ENCODE measurements around the gene GRK7.
"Not testable (repeated sequence)": the region's sequence is repeated elsewhere in the genome, so short reads cannot be mapped to it uniquely, and the experiment has no call there.

The GRK7 gene

DNA sequence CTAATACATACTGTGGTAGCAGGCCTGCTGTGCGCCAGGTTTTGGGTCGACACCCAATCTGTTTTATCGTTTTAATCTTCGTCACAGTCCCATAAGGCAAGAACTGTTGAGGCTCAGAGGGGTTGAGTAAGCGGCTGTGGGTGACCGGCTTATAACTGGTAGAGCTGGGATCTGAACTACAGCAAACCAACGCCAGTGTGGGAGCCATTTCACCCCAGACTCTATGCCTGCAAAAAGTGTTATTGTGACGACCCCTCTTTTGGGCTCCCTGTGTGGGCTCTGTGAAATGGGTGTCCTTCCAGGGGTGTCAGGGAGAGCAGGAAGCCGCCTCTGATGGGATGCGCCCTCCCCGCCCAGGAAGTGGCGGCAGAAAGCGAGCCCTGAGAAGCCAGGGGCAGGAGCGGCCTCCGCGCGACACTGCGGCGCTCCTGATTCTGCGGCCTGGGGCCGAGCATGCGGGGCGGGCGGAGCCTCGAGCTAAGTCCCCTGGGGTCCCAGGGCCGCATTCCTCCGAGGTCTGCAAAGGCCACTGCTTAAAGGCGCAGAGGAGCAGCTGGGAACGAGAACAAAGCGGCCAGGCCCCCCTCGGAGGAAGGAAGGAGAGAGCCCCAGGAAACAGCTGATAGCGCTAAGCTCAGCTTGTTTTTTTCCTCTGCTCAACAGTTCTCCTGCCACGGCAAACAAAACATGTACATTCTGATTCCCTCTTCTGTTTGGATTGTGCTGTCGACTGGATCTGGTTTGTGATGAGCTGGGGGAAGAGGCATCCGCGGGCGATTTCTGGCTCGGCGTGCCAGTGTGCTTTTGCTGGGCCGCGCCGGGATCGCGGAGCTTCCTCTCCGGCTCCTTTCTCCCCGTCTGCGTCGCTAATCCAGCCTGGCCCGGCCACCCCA, 33.9 kb downstream of the GRK7 start:
- DNase-seq, result no peak

DNA sequence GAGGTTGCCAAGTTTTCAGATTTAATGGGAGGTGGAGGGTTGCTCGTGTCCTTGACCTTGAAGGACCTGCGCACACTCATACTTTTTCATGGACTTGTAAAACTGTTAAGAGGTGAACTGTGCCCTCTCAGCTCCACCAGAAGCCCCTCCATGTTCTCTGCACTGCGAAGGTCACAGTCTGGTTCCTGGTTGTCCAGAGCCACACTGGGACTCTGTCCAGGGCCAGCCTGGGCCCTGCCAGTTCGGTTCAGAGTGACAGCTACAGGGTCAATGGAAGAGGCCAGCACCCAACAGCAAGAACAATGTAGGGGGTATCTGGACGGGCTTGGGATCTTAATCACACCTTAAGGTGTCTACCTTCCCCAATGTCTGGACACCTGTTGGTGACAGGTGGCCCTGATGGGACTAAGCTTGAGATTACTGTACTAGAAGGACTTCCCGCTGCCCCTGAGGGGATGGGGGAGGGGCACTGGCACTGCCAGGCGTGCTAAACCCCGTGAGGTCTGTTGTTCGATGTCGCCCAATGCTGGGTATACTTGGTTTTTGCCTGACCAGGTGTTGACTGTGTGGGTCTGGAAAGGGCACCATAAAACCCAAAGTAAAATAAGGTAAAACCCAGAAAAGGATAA, 34.7 kb downstream of the GRK7 start:
- DNase-seq, result no peak

DNA sequence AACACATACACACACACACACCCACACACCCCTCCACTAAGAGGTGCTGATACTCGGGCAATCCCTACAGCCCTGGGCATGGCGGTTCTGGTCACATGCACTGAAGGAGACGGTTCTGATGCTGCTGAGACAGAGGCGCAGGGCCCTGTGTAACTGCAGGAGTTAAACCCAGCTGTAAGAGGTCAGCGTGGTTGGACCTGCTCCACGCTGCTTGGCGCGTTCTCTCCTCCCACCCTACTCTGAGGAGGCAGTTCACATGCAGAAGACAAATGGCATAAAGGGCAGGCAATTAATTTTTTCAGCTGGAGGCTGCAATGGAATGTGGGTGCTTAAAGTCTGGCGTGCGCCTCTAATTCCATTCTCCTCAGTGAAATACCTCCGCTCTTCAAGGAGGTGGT, 35.2 kb downstream of the GRK7 start:
- DNase-seq, result no peak

DNA sequence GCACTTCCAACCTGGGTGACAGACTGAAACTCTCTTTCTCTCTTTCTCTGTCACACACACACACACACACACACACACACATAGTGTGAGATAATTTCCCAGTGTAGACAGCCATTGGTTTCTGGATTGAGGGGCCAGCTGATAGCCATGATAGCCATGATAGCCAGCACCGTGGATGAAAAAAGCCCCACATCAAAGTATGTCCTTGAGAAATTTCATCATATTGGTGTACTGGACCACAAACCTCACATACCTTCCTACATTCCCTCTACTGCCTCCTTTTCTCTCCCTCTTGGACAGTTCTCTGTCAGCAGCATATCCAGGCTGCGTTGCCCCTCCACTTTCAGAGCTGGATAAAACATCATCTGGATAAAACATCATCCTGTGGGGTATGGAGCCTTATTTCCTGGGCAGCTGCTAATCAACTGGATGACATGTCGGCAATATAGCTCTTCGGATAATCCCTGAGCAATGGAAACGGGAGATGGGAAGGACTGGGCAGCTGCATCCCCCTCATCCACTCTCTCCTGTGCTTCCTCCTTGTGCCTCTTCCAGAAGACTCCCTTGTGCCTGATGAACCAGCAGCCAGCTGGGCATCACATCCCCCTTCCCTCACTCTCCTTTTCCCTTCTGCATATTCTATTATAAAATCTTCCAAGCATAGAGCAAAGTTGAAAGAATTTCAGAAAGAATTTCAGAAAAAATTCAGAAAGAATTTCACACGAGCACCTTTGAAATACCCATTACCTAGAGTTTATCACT, 39.3 kb downstream of the GRK7 start:
- DNase-seq, result no peak

DNA sequence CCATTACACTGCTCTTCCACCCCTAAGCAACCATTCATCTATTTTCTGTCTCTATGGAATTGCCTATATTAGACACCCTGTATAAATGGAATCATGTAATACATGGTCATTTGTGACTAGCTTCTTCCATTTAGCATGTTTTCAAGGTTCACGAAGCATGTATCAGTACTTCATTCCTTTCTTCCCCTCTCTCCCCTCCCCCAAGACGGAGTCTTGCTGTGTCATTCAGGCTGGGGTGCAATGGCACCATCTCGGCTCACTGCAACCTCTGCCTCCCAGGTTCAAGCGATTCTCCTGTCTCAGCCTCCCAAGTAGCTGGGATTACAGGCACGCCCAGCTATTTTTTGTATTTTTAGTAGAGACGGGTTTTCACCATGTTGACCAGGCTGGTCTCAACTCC, 40.3 kb downstream of the GRK7 start:
- DNase-seq, result not testable (repeated sequence)

DNA sequence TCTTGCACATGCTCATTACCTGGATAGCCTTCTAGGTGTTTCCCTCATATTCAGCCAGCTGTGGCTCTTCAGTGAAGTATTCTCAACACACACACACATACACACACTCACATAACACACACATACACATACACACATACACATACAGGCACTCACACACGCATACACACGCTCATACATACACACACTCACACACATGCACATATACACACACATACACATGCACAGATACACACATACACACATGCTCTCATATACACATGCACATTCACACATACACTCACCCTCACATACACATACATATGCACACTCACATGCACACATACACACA, 41.2 kb downstream of the GRK7 start:
- no peak for DNase-seq

DNA sequence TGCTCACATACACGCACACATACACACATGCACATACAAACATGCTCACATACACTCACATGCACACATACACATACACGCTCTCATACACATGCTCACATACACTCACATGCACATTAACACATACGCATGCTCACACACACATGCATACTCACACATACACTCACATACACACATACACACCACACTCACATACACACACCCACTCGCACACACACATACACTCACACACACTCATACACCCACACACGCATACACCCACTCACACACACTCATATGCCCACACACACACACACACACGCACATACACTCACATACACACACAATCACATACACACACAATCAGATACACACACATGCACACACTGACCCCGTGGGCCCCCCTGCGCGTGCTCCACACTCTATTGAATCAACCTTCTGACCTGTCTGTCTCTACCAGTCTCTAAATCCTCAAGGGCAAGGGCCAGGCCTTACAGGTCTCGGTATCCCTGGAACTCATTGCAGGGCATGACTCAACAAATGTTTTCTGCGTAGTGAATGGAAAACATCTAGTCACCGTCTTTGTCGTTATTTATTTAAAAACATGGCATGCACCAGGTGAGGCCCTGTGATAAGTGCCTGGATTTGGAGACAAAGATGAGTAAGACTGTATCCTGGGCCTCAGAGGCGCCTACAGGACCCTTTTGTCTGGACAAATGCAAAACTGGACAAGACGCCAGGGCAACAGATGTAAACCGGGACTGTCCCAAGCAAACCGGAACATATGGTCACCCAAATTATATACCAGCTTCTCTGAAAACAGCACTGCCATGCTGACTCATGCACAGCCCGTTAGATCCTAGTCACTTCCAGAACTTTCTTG, 41.8 kb downstream of the GRK7 start:
- no peak for DNase-seq

DNA sequence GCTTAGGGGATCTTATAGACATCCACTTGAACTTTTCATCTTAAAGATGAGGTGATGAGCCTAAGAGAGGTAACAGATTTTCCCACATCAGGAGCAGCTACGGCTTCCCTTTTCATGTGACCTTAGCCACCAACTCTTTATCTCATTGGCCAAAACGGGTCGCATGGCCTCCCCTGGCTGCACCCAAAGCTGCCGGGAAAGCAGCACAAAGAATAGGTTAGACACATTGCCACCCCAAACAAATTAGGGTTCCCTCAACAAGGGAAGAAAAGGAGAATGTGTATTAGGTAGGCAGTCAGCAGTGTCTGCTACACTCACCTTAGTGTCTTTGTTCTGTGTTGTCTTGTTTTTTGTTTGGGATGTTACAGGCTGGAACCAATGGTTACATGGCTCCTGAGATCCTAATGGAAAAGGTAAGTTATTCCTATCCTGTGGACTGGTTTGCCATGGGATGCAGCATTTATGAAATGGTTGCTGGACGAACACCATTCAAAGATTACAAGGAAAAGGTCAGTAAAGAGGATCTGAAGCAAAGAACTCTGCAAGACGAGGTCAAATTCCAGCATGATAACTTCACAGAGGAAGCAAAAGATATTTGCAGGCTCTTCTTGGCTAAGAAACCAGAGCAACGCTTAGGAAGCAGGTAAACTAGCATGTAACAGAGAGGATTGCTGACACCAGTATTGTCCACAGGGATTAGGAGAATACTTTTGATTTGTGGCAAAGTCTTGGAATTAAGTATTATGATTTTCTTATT, 44.2 kb downstream of the GRK7 start:
- DNase-seq, result no peak

DNA sequence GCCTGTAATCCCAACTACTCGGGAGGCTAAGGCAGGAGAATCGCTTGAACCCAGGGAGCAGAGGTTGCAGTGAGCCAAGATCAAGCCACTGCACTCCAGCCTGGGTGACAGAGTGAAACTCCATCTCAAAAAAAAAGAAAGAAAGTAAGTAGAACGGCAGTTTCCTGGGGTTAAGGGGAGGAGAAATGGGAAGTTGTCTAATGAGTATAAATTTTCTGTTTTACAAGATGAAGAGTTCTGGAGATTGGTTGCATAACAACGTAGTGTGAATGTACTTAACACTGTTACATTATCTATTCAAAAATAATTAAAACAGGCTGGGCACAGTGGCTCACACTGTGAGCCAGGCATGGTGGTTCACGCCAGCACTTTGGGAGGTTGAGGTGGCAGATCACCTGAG, 45.4 kb downstream of the GRK7 start:
- DNase-seq, result no peak

DNA sequence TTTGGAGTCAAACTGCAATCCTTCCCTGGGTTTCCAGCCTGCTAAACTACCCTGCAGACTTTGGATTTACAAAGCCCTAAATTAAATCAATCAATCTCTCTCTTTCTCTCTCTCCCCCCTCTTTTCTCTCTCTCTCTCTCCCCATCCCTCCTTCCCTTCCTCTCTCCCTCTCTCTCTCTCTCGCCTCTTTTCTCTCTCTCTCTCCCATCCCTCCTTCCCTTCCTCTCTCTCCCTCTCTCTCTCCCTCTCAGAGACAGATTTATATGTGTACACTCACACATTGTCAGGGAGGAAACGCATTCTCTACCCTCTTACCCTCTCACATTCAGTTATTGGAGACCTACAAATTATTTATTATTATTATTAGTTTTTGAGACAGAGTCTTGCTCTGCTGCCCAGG, 47.0 kb downstream of the GRK7 start:
- DNase-seq, result no peak

DNA sequence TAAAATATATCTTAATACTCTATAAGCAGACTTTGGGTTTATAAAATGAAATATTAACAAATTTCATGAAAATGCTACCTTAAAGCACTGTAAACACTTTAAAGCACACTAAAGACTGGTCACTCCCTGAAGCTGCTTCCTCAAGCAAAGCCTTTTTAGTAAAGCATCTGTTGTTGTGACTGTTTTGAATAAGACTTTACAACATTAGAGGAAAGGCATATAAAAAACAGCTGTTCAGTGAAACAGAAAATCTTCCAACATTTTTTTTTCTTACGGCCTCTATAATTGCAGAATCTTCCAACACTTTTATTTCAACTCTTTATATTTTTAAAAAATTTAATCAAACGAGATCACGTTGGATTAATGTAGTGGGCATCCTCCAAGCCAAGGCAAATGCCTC, 48.1 kb downstream of the GRK7 start:
- DNase-seq, result no peak

DNA sequence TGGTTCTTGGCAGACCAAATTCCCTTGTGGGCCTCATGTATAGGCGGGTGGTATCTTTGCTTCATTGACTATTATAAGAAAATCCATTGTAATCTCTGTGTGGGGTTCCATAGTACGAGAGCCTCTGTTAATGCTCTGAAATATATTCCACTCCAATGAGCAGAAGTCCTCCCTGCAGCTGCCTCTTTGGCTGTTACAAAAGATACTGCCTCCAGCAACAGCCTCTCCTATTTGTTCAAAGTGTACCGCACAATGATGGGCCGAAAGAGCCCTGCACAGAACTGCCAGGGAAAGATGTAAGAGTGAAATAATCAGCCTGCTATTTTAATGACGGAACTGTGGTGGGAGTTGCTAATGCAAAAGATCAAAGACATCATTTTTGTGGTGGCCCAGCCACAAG, 48.9 kb downstream of the GRK7 start:
- DNase-seq, result no peak

DNA sequence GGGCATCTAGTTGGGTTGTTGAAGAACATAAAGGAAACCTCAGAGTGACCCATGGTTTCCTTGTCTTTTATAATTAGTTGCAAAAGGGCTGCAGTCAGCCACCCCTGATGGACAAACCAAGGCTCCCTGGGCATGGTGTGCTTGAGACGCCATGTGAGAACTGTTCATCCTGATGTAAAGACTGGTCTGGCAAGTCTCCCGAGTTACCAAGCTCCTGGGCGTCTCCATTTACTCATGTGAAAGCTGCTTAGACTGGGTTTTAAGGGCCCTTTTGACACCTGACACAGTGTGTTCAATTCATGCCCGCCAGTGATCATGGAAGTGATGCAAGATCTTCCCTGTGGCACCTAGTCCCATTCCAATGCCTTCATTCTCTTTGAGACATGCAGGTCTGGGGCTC, 49.4 kb downstream of the GRK7 start:
- no peak for DNase-seq

All from EL (cell line).